Epithelial cell of proximal tubule (primary cell): ENCODE results near the gene SELL. TPM values are rescaled to one million over a fixed set of nuclear protein-coding genes. Genes with fewer than 3 reads are reported as not detected.

ENCODE experiments used
- DNase-seq: peaks from one replicate; pipeline ENCODE4 v3.0.0-alpha.2; 2011; ENCODE audit warnings: low read depth
- H3K4me3 ChIP-seq: 2 replicates; pipeline ENCODE4 v1.5.1; 2011; ENCODE audit warnings: low read depth, mild to moderate bottlenecking, low read length
- total RNA-seq: library from RNA; depleted of rRNA; stranded (reverse); fragments of >200 nt; gene quantifications from 2 replicates; pipeline ENCODE4 v1.2.3, GENCODE V29; 2015
- TF ChIP-seq, protein P1 (sequence below): conservative IDR thresholded peaks from 2 replicates; pipeline ENCODE4 v1.5.1; 2012; ENCODE audit warnings: low read depth, mild to moderate bottlenecking, low read length

Gene SELL
- total RNA-seq, 1 donor from 2014 or later: not detected

DNA sequence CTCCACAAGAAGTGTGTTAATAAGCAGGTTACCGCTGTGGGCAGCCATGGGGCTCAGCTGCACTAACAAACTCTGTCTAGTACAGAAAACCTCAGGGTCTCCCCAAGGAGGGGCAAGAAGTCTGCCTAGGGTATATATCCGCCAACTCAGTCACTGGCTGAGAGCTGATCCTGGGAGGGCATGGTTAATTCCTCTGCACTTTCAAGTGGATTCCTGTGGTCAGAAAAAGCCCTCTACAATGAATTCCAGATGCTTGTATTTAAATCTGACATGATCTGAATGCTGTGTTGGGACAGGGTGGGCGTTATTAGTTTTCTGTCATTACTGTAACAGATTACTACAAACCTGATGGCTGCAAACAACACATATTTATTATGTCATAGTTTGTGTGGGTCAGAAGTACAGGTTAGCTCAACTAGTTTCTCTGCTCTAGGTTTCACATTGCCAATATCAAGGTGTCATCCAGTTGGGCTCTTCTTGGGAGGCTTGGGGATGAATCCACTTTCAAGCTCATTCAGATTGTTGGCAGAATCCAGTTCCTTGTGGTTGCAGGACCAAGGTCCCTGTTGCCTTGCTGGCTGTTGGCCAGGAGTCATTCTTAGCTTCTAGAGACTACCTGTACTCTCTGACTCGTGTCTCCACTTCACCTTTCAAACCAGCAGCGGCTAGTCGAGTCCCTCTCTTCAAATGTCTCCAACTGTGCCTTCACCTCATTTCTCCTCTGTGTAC, 30.4 kb upstream of the SELL start:
- TF ChIP-seq, protein P1, sequence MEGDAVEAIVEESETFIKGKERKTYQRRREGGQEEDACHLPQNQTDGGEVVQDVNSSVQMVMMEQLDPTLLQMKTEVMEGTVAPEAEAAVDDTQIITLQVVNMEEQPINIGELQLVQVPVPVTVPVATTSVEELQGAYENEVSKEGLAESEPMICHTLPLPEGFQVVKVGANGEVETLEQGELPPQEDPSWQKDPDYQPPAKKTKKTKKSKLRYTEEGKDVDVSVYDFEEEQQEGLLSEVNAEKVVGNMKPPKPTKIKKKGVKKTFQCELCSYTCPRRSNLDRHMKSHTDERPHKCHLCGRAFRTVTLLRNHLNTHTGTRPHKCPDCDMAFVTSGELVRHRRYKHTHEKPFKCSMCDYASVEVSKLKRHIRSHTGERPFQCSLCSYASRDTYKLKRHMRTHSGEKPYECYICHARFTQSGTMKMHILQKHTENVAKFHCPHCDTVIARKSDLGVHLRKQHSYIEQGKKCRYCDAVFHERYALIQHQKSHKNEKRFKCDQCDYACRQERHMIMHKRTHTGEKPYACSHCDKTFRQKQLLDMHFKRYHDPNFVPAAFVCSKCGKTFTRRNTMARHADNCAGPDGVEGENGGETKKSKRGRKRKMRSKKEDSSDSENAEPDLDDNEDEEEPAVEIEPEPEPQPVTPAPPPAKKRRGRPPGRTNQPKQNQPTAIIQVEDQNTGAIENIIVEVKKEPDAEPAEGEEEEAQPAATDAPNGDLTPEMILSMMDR: no peak
- no peak for DNase-seq

GRCh38 chr1:169739980-169740379, 28.6 kb upstream of the SELL start:
- TF ChIP-seq, protein P1: no peak
- H3K4me3 ChIP-seq: no peak overlapping the region
- DNase-seq: no peak

More for the DNA sequence above, 30.4 kb upstream of the SELL start:
- H3K4me3 ChIP-seq: no peak overlapping the region

GRCh38 chr1:169733924-169734323, 22.5 kb upstream of the SELL start, which contains the start of gene SELE:
SELE (minus strand) TSS chr1:169734079; CDS start chr1:169733612, 467 bp downstream.
- DNase-seq: no peak
- no peak within 1 kb of the TSS for H3K4me3 ChIP-seq
- TF ChIP-seq, protein P1: no peak

DNA sequence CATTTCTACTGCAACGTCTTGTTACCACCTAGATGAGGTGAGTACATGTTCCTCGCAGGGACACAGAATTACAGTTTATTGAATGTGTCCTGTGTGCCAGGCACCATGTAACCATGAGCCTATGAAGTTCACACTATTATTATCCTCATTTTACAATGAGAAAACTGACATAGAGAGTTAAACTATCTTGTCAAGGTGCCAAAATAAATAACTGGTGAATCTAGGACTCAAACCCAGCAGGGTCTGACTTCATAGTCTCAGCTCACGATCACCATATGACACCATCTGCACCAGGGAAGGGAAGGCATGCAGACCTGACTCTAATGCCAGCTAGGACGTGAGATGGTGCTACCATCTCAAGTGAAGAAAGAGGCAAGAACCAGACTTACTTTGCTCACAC, 20.0 kb upstream of the SELL start:
- TF ChIP-seq, protein P1: no peak
- DNase-seq: no peak

DNA sequence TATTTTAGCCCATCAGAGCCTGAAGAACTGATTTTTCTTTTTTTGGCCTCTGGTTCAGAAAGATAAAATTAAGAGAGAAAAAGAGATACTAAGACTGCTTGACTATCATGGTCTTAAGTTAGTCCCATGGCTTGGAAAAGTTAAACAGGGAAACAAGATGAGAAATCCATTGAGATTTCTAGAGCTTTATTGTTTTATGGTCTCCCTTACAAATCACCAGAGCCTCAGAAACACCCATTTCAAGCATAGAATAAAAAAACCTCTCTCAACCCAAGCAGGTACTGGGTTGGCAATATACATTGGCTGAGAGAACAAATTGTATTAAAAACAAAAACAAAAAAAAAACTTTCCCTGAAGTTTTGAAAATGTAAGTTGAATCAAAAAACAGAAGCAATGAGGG, 18.6 kb upstream of the SELL start:
- no peak overlapping the region for H3K4me3 ChIP-seq
- DNase-seq: no peak
- TF ChIP-seq, protein P1: no peak

More for the DNA sequence above, 20.0 kb upstream of the SELL start:
- no peak overlapping the region for H3K4me3 ChIP-seq

DNA sequence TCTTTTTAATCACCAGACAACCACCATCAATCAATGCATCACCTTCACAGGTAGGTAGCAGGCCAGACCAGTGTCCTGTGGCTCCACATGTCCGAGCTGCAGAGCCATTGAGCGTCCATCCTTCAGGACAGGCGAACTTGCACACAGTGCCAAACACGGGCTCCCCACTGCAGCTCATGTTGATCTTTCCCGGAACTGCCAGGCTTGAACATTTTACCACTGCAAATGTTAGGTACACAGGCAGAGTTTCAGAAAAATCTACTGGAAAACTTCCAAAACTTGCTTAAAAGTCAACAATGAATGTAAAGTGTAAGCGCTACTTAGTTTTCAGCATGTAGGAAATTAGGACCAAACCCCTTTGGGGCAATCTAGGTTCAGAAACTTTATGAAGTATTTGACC, 15.9 kb upstream of the SELL start:
- DNase-seq: no peak
- H3K4me3 ChIP-seq: no peak overlapping the region
- TF ChIP-seq, protein P1: no peak

- TF ChIP-seq, protein P1: no peak
- H3K4me3 ChIP-seq: no peak overlapping the region
- no peak for DNase-seq
Measured at GRCh38 chr1:169726851-169727250, 15.4 kb upstream of the SELL start.
